Upper lobe of left lung (tissue), 4 donors: ENCODE data around the gene DGKB.

Experiments used
- POLR2A ChIP-seq, 4 donors: fragments of 450-650 bp; IDR thresholded peaks; one replicate each; pipeline ENCODE4 v1.5.1; 2016 to 2017; ENCODE audit warnings: antibody characterized with exemption in 4 of 4, mild to moderate bottlenecking in 2 of 4
- TF ChIP-seq, protein P1 (sequence below), 6 experiments: fragments of 450-650 bp in 4 of 6; fragments of 200-600 bp in 2 of 6; sonication (generic) in 2 of 6; IDR thresholded peaks; one replicate each; pipeline ENCODE4 v1.5.1; 2016 to 2019; ENCODE audit warnings: antibody characterized with exemption in 6 of 6

DNA sequence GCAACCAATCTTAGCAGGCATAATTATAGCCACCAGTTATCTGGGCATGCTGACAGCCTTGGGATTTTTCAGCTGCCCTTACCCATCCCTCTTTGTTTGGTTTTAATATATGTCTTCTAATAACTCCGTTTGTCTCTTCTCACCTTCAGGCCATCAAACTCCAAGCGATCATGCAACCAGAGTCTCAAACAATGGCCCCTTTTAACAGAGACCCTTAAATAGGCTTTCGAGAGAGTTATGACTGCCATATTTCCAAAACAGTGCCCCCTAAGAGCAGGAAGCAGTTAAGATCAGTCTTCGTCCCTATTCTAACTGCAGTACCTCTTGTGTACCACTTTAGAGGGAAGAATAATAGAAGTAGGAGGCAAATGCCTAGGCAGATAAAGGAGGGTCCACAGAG, 157.5 kb downstream of the DGKB start:
- TF ChIP-seq, protein P1, sequence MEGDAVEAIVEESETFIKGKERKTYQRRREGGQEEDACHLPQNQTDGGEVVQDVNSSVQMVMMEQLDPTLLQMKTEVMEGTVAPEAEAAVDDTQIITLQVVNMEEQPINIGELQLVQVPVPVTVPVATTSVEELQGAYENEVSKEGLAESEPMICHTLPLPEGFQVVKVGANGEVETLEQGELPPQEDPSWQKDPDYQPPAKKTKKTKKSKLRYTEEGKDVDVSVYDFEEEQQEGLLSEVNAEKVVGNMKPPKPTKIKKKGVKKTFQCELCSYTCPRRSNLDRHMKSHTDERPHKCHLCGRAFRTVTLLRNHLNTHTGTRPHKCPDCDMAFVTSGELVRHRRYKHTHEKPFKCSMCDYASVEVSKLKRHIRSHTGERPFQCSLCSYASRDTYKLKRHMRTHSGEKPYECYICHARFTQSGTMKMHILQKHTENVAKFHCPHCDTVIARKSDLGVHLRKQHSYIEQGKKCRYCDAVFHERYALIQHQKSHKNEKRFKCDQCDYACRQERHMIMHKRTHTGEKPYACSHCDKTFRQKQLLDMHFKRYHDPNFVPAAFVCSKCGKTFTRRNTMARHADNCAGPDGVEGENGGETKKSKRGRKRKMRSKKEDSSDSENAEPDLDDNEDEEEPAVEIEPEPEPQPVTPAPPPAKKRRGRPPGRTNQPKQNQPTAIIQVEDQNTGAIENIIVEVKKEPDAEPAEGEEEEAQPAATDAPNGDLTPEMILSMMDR (IDR thresholded peaks at IDR 0.05), result no peak
- TF ChIP-seq POLR2A (IDR thresholded peaks at IDR 0.05), result no peak
